SK-N-SH (cell line): Measurements from ENCODE around the gene RCOR1. TPM values are rescaled to one million over a fixed set of nuclear protein-coding genes. Genes with fewer than 3 reads are reported as not detected.

ENCODE experiments used
- CTCF ChIA-PET: fragments of 300-600, 350-600 bp; formaldehyde crosslinking; extraction: SDS; loops from one replicate; lab custom pipeline; 2021; lab: Yijun Ruan, JAX
- POLR2A ChIA-PET: fragments of 350-600 bp; sonication (Branson Sonifier 250); formaldehyde crosslinking; extraction: SDS; loops from one replicate; lab custom pipeline; 2020; ENCODE audit warnings: antibody characterized with exemption, inconsistent platforms; lab: Yijun Ruan, JAX
- DNase-seq: peaks from one replicate; pipeline ENCODE4 v3.0.0; 2012
- H2AFZ ChIP-seq: fragments of 200-600 bp; sonication (generic); 2 replicates; pipeline ENCODE4 v1.8.1; 2016; ENCODE audit warnings: antibody characterized with exemption, mild to moderate bottlenecking, low read depth
- H3F3A ChIP-seq: fragments of 200-600 bp; sonication (generic); replicated peaks from 2 replicates; pipeline ENCODE3; 2016; ENCODE audit warnings: antibody characterized with exemption, mild to moderate bottlenecking; ENCODE audit not compliant: insufficient read depth
- H3K27ac ChIP-seq, 2 experiments: fragments of 200-500 bp in 1 of 2; fragments of 200-600 bp in 1 of 2; sonication (Bioruptor generic) in 1 of 2; sonication (generic), shearing (Covaris generic) in 1 of 2; 2 replicates each; pipeline versions ENCODE4 v1.5.1 to v1.6.1; 2014 to 2016; ENCODE audit warnings: low read depth in 2 of 2, inconsistent platforms in 1 of 2, low read length in 1 of 2, mild to moderate bottlenecking in 1 of 2, mixed read lengths in 1 of 2
- H3K27me3 ChIP-seq: fragments of 200-600 bp; sonication (generic), shearing (Covaris generic); 2 replicates; pipeline ENCODE4 v1.6.1; 2016; ENCODE audit warnings: mixed run types; ENCODE audit not compliant: insufficient read depth
- H3K36me3 ChIP-seq, 2 experiments: fragments of 200-500 bp in 1 of 2; fragments of 200-600 bp in 1 of 2; sonication (Bioruptor generic) in 1 of 2; sonication (generic) in 1 of 2; replicated peaks in 1 of 2; 2 replicates each; pipeline versions ENCODE3 to v1.5.1; 2014 to 2016; ENCODE audit warnings: low read length in 1 of 2, mild to moderate bottlenecking in 1 of 2; ENCODE audit not compliant: insufficient read depth in 2 of 2, control insufficient read depth in 1 of 2
- H3K4me1 ChIP-seq, 2 experiments: fragments of 200-500 bp in 1 of 2; fragments of 200-600 bp in 1 of 2; sonication (Bioruptor generic) in 1 of 2; sonication (generic), shearing (Covaris generic) in 1 of 2; 2 replicates each; pipeline versions ENCODE4 v1.5.1 to v1.6.1; 2014 to 2016; ENCODE audit warnings: low read depth in 1 of 2, low read length in 1 of 2, mixed run types in 1 of 2; ENCODE audit not compliant: insufficient read depth in 2 of 2, control insufficient read depth in 1 of 2
- H3K4me2 ChIP-seq: fragments of 200-600 bp; sonication (generic), shearing (Covaris generic); 2 replicates; pipeline ENCODE4 v1.6.1; 2017; ENCODE audit warnings: mixed run types
- H3K4me3 ChIP-seq, 2 experiments: fragments of 200-500 bp in 1 of 2; fragments of 200-600 bp in 1 of 2; sonication (Bioruptor generic) in 1 of 2; sonication (generic), shearing (Covaris generic) in 1 of 2; 2 replicates each; pipeline versions ENCODE4 v1.5.1 to v1.8.1; 2014 to 2016; ENCODE audit warnings: low read depth in 2 of 2, inconsistent platforms in 1 of 2, low read length in 1 of 2, mild to moderate bottlenecking in 1 of 2, mixed read lengths in 1 of 2, moderate library complexity in 1 of 2
- H3K79me2 ChIP-seq: fragments of 200-600 bp; sonication (generic); 2 replicates; pipeline ENCODE4 v1.8.1; 2017; ENCODE audit warnings: mild to moderate bottlenecking; ENCODE audit not compliant: insufficient read depth
- H3K9ac ChIP-seq: fragments of 200-600 bp; sonication (generic); 2 replicates; pipeline ENCODE4 v1.6.1; 2017; ENCODE audit warnings: mixed run types
- H3K9me2 ChIP-seq: fragments of 200-600 bp; sonication (generic); 2 replicates; pipeline ENCODE4 v1.6.1; 2017; ENCODE audit warnings: mixed run types
- H3K9me3 ChIP-seq: fragments of 200-600 bp; sonication (generic); 2 replicates; pipeline ENCODE4 v1.6.1; 2017; ENCODE audit warnings: mixed run types, mild to moderate bottlenecking, moderate library complexity
- H4K20me1 ChIP-seq: fragments of 200-600 bp; sonication (generic); 2 replicates; pipeline ENCODE4 v1.6.1; 2017; ENCODE audit warnings: mild to moderate bottlenecking, mixed run types; ENCODE audit not compliant: insufficient read depth
- CHD2 ChIP-seq: fragments of 150-350 bp; IDR thresholded peaks from 2 replicates; pipeline ENCODE4 v1.6.1; 2018; ENCODE audit warnings: low read length; ENCODE audit not compliant: partially characterized antibody
- EZH2phosphoT487 ChIP-seq: fragments of 200-600 bp; sonication (generic); IDR thresholded peaks from 2 replicates; pipeline ENCODE4 v1.6.1; 2017; ENCODE audit warnings: low read depth, mixed run types, mild to moderate bottlenecking, antibody characterized with exemption, moderate library complexity, borderline replicate concordance
- FOSL2 ChIP-seq: IDR thresholded peaks from 2 replicates; pipeline ENCODE4 v1.4.0; 2012; ENCODE audit warnings: low read depth, mild to moderate bottlenecking, moderate library complexity, borderline replicate concordance
- FOXM1 ChIP-seq: IDR thresholded peaks from 2 replicates; pipeline ENCODE4 v1.4.0; 2012; ENCODE audit warnings: low read depth, mild to moderate bottlenecking
- GABPA ChIP-seq: IDR thresholded peaks from 2 replicates; pipeline ENCODE4 v1.4.0; 2012; ENCODE audit warnings: low read depth, mild to moderate bottlenecking
- JUND ChIP-seq: IDR thresholded peaks from 2 replicates; pipeline ENCODE4 v1.4.0; 2012
- NRF1 ChIP-seq: IDR thresholded peaks from 2 replicates; pipeline ENCODE4 v1.6.1; 2012; ENCODE audit warnings: low read depth, mild to moderate bottlenecking, low read length
- POLR2AphosphoS5 ChIP-seq: IDR thresholded peaks from 2 replicates; pipeline ENCODE4 v1.6.1; 2012; ENCODE audit warnings: low read depth, low read length
- RCOR1 ChIP-seq: fragments of 150-350 bp; IDR thresholded peaks from 2 replicates; pipeline ENCODE4 v1.6.1; 2017; ENCODE audit warnings: antibody characterized with exemption, low read length
- RFX5 ChIP-seq: IDR thresholded peaks from 2 replicates; pipeline ENCODE4 v1.6.1; 2012; ENCODE audit warnings: mild to moderate bottlenecking, improper control_type of control experiment, low read length
- SIN3A ChIP-seq: IDR thresholded peaks from 2 replicates; pipeline ENCODE4 v1.6.1; 2012; ENCODE audit warnings: low read depth, mild to moderate bottlenecking, low read length, moderate library complexity, borderline replicate concordance
- TAF1 ChIP-seq: IDR thresholded peaks from 2 replicates; pipeline ENCODE4 v1.6.1; 2012; ENCODE audit warnings: low read depth, mild to moderate bottlenecking, low read length, moderate library complexity, borderline replicate concordance
- TCF12 ChIP-seq: IDR thresholded peaks from 2 replicates; pipeline ENCODE4 v1.4.0; 2012
- TEAD4 ChIP-seq: IDR thresholded peaks from 2 replicates; pipeline ENCODE4 v1.4.0; 2012; ENCODE audit warnings: mild to moderate bottlenecking, borderline replicate concordance; ENCODE audit not compliant: insufficient read depth
- WGBS: methylation state at CpG from one replicate; pipeline ENCODE4 v1.1.6; 2017; ENCODE audit warnings: low lambda C conversion rate; 5-methylcytosine and 5-hydroxymethylcytosine counted together
- polyA plus RNA-seq, 3 experiments: library from polyadenylated mRNA; depleted of rRNA; stranded (reverse); fragments of >200 nt; gene quantifications; 2 replicates each; pipeline ENCODE4 v1.2.3, GENCODE V29; 2012
- TF ChIP-seq, protein P1 (sequence below): IDR thresholded peaks from 2 replicates; pipeline ENCODE4; 2012
- TF ChIP-seq, protein P2 (sequence below): IDR thresholded peaks from 2 replicates; pipeline ENCODE4 v1.6.1; 2012; ENCODE audit warnings: mild to moderate bottlenecking, low read depth, low read length, moderate library complexity
- TF ChIP-seq, protein P3 (sequence below): fragments of 150-350 bp; IDR thresholded peaks from 2 replicates; pipeline ENCODE4 v1.6.1; 2016; ENCODE audit warnings: mild to moderate bottlenecking, low read depth, low read length
- TF ChIP-seq, protein P4 (sequence below): IDR thresholded peaks from 2 replicates; pipeline ENCODE4 v1.4.0; 2012; ENCODE audit warnings: low read depth

RCOR1 gene
- polyA plus RNA-seq, 1 of the 3 experiments (the other 2 are of a cell fraction), result 8.5 TPM

DNA sequence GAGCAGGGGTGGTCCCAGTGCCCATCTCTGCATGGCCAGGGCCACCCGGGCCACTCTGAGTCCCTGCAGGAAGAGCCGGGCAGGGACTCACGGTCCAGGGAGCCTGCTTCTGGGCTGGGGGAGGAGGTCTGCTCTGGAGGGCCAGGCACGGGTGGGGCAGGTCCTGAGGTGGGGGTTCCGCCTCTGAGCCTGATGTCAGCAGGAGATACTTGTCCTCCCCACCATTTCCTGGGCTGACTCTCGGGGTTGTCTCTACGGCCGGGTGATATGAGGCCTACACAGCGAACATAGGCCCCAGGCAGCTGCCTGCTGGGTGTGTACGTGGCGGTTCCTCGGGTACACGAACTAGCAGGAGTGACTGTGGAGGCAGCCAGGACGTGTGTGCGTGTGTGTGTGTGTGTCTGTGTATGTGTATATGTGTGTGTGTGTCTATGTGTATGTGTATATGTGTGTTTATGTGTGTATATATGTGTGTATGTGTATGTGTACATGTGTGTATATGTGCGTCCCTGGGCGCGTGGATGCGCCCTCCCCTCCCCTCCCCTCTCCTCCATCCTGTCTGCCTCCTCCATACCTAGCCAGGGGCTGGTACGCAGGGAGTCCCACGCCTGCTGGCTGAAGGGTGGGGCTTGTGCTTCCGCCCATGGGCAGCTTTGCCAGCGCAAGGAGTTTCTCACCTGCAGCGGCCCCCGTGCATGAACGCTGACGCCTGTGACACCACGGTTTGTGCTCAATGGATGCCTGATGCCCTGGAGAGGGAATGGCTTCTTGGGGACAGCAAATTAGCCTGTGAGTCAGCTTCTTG lies 154.4 kb downstream of the RCOR1 start:
- TF ChIP-seq SIN3A, result no peak
- TF ChIP-seq RFX5, result no peak
- TF ChIP-seq, protein P1, sequence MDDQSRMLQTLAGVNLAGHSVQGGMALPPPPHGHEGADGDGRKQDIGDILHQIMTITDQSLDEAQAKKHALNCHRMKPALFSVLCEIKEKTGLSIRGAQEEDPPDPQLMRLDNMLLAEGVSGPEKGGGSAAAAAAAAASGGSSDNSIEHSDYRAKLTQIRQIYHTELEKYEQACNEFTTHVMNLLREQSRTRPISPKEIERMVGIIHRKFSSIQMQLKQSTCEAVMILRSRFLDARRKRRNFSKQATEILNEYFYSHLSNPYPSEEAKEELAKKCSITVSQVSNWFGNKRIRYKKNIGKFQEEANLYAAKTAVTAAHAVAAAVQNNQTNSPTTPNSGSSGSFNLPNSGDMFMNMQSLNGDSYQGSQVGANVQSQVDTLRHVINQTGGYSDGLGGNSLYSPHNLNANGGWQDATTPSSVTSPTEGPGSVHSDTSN, result no peak
- TF ChIP-seq TEAD4, result no peak
- TF ChIP-seq FOXM1, result no peak
- TF ChIP-seq, protein P2, sequence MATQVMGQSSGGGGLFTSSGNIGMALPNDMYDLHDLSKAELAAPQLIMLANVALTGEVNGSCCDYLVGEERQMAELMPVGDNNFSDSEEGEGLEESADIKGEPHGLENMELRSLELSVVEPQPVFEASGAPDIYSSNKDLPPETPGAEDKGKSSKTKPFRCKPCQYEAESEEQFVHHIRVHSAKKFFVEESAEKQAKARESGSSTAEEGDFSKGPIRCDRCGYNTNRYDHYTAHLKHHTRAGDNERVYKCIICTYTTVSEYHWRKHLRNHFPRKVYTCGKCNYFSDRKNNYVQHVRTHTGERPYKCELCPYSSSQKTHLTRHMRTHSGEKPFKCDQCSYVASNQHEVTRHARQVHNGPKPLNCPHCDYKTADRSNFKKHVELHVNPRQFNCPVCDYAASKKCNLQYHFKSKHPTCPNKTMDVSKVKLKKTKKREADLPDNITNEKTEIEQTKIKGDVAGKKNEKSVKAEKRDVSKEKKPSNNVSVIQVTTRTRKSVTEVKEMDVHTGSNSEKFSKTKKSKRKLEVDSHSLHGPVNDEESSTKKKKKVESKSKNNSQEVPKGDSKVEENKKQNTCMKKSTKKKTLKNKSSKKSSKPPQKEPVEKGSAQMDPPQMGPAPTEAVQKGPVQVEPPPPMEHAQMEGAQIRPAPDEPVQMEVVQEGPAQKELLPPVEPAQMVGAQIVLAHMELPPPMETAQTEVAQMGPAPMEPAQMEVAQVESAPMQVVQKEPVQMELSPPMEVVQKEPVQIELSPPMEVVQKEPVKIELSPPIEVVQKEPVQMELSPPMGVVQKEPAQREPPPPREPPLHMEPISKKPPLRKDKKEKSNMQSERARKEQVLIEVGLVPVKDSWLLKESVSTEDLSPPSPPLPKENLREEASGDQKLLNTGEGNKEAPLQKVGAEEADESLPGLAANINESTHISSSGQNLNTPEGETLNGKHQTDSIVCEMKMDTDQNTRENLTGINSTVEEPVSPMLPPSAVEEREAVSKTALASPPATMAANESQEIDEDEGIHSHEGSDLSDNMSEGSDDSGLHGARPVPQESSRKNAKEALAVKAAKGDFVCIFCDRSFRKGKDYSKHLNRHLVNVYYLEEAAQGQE, result no peak
- TF ChIP-seq EZH2phosphoT487, result no peak
- TF ChIP-seq FOSL2, result no peak
- TF ChIP-seq, protein P3, sequence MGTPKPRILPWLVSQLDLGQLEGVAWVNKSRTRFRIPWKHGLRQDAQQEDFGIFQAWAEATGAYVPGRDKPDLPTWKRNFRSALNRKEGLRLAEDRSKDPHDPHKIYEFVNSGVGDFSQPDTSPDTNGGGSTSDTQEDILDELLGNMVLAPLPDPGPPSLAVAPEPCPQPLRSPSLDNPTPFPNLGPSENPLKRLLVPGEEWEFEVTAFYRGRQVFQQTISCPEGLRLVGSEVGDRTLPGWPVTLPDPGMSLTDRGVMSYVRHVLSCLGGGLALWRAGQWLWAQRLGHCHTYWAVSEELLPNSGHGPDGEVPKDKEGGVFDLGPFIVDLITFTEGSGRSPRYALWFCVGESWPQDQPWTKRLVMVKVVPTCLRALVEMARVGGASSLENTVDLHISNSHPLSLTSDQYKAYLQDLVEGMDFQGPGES, result no peak
- TF ChIP-seq, protein P4, sequence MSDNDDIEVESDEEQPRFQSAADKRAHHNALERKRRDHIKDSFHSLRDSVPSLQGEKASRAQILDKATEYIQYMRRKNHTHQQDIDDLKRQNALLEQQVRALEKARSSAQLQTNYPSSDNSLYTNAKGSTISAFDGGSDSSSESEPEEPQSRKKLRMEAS, result no peak
- no peak for TF ChIP-seq GABPA
- no peak for TF ChIP-seq TCF12
- TF ChIP-seq JUND, result no peak
- no peak for TF ChIP-seq CHD2
- no peak for TF ChIP-seq TAF1
- no peak for TF ChIP-seq POLR2AphosphoS5
- TF ChIP-seq RCOR1, result no peak
- TF ChIP-seq NRF1, result no peak
- POLR2A ChIA-PET, result interaction anchor here (0.5 kb wide), 1 partner anchor 16 kb away, joined by 3 read pairs; no protein-coding TSS in a partner anchor
- DNase-seq, result no peak

More for the DNA sequence above, 154.4 kb downstream of the RCOR1 start:
- 98% methylated on average over 16 of the region's 28 CpGs for WGBS
- Histone ChIP-seq H3F3A (no peaks in the 10 kb centered on the region), H3K4me1 (peaks cover 0 to 7% of the 10 kb centered on the region in 2 experiments; a peak in 1 of 4 replicates), H3K9ac (no peak overlapping the region), H3K27ac (no peak overlapping the region), H4K20me1 (no peaks in the 10 kb centered on the region), H3K79me2 (no peaks in the 10 kb centered on the region), H3K36me3 (peaks cover 0 to 10% of the 10 kb centered on the region in 2 experiments), H3K4me2 (no peak overlapping the region), H3K9me3 (peaks cover 3% of the 10 kb centered on the region; the same call in 1 of the 2 replicates), H3K27me3 (no peaks in the 10 kb centered on the region), H3K4me3 (no peak overlapping the region), H2AFZ (no peak overlapping the region), H3K9me2 (no peaks in the 10 kb centered on the region)
- CTCF ChIA-PET, result interaction anchor here (1.1 to 1.2 kb wide), 2 partner anchors 12 to 15 kb away, joined by 3 to 4 read pairs; no protein-coding TSS in a partner anchor
